NCI-H2196 (cell line): Measurements from ENCODE around the gene NUP42.
A peak's percentile ranks its signal among the peaks of the same experiment; 100 is the strongest.
"Not testable (repeated sequence)": the region's sequence is repeated elsewhere in the genome, so short reads cannot be mapped to it uniquely, and the experiment has no call there.

Experiments
- DNase-seq: peaks from one replicate; lab custom pipeline; 2025; ENCODE audit not compliant: unreplicated experiment; lab: John Stamatoyannopoulos, UW

NUP42 gene

GRCh38 chr7:23181684-23182553, at the start of gene NUP42:
NUP42 (plus strand) TSS chr7:23182048; CDS start chr7:23182086, 38 bp downstream.
- DNase-seq, result peak; percentile 99

DNA sequence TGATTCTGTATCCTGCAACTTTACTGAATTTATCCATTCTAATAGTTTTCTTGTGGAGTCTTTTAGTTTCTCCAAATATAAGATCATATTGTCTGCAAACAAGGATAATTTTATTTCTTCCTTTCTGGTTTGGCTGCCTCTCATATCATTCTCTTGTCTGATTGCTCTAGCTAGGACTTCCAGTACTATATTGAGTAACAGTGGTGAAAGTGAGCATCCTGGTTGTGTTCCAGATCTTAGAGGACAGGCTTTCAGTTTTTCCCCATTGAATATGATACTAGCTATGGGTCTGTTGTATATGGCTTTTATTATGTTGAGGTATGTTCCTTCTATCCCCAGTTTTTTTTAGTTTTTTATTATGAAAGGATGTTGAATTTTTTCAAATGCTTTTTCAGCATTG, 48.1 kb upstream of the NUP42 start:
- DNase-seq, result no peak

GRCh38 chr7:23135755-23136154, 46.1 kb upstream of the NUP42 start:
- no peak for DNase-seq

GRCh38 chr7:23136216-23136615, 45.6 kb upstream of the NUP42 start:
- DNase-seq, result no peak

DNA sequence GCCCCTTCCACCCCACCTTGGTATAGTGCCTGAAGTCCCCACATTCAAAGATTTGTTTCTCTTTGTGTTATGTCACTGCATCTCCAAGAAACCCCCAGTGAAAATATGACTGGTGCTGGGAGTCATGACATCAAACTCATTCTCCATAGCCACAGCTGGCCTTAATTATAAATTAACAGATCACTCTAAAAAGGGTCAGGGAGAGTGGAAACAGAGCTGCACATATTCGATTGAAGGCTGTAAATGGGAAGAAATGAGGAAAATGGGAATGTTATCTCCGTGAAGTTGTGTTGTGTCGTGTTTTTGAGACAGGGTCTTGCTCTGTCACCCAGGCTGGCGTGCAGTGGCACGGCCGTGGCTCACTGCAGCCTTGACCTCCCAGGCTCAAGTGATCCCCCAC, 24.2 kb upstream of the NUP42 start:
- no peak for DNase-seq

- no peak for DNase-seq
Measured at GRCh38 chr7:23158546-23158945, 23.3 kb upstream of the NUP42 start.

- DNase-seq, result no peak
Measured at GRCh38 chr7:23161482-23161881, 20.4 kb upstream of the NUP42 start.

DNA sequence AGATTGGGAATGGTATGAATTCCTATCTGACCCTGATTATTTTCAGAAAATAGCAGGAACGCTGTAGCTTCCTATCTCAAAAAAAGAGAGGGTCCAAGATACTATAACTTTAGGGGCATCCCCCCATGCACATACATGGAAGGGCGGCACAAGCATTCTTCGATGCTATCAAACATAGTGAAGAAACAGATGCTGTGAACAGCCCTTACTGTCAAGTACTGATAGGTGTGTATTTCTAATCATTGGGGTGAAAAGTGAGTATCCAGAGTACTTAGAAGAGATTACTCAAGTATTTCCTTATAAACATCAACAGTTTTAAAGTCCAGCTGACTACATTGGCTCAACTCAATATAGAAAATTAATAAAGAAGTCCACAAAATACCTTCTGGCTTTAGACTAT, 17.0 kb upstream of the NUP42 start:
- DNase-seq, result no peak

- no peak for DNase-seq
Measured at GRCh38 chr7:23165316-23165715, 16.5 kb upstream of the NUP42 start.

- DNase-seq, result no peak
Measured at GRCh38 chr7:23167691-23168090, 14.2 kb upstream of the NUP42 start.

DNA sequence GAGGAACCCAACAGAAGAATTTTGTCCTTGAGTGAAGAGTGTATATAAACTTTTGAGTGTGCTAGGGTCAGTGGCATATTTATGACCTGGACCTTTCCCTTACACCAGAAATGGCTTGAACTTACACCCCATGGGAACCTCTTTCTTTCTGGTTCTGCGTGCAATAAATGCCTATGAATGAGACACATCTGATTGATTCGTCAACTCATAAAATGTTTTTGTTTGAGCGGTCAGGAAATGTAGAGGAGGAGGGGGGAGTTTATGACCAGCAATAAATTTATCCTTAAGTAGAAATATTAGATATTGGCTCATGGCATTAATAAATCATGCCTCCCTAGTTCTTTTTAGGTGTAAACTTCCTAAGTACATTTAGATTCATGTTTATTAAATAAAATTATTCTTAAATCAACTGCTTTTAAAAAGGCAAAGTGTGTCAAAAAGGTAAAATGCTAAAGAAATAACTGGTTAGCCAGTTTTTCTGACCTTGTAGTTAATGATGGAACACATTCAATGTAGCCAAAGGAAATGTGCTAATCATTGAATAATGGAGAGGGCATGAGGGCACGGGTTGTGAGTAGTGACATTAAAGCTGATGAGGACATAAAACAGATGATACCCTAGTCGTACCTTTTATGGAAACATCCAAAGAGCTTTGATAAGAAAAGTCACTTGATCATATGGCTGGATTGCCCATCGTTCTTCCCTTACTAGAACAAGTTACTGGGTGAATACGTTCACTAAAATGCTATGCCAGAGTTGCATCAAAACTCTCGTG, 13.6 kb upstream of the NUP42 start:
- no peak for DNase-seq

DNA sequence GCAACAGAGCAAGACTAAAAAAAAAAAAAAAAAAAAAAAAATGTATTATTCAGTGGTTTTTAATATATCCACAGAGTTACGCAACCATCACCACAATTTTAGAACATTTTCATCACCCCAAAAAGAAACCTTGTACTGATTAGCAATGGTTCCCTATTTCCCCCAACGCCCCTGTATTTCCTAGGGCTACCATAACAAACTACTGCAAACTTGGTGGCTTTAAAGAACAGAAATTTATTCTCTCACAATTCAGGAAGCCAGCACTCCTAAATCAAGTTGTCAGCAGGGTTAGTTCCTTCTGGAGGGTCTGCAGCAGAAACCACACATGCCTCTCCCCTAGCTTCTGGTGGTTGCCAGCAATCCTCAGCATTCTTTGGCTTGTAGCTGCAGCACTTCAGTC, 5.9 kb upstream of the NUP42 start:
- no peak for DNase-seq

DNA sequence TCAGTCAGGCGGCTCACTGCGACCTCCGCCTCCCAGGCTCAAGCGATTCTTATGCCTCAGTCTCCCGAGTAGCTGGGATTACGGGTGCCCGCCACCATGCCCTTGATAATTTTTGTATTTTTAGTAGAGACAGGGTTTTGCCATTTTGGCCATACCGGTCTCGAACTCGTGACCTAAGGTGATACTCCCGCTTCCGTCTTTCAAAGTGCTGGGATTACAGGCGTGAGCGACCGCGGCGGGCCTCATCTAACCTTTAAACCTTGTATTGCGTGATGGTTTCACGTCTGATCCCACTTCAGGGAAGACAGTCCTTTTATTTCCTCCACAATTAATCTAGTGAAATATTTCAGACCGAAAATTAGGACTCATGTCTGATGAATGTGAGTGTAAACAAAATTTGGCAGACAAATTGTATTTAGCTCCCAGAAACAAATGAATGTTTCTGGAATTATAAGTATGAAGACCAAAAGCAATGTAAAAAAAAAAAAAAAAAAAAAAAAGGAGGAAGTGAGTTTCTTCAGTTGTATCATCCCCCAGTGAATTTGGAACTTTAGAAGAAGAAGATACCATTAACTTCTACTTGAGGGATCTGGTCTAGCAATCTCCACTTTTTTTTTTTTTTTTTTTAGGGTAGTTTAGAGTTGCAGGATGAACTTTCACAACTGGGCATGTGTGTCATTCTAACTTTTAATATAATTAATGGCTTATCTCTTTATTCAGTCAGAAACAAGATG, 1.6 kb downstream of the NUP42 start:
- no peak for DNase-seq

DNA sequence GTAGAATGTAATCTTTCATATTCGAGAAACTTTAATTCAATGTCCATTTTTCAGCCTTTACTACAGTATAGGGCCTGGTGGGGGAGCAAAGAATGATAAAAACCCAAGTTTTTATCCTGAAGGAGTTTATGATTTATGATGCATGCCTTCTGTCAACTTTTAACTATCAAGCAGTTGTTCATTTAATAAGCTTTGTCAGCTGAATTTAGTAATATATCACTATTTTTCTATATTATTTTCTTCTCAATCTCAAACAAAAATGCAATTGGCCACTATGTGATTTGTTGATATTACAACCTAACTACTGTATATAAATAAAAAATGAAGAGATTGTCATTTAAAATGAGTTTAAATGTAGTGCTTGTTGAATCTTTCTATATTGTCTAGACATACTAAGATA, 2.4 kb downstream of the NUP42 start:
- DNase-seq, result no peak

- peak; percentile 11 for DNase-seq
Measured at GRCh38 chr7:23184709-23185359, 3.0 kb downstream of the NUP42 start.

DNA sequence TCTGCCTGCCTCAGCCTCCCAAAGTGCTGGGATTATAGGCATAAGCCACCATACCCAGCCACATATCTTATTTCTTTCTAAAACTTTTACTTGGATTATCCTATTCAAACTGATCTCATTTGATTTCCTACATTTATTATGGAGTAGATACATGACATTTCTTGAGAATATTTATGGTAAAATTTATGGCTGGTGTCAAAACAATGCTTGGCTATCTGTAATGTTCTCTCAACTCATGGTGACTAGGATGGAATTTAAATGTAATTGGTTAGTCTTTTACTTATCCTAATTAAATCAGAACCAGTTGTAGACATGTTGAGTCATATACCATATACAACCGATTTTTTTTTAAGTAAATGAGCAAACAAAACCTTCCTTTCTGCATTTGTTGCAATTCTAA, 4.1 kb downstream of the NUP42 start:
- no peak for DNase-seq

DNA sequence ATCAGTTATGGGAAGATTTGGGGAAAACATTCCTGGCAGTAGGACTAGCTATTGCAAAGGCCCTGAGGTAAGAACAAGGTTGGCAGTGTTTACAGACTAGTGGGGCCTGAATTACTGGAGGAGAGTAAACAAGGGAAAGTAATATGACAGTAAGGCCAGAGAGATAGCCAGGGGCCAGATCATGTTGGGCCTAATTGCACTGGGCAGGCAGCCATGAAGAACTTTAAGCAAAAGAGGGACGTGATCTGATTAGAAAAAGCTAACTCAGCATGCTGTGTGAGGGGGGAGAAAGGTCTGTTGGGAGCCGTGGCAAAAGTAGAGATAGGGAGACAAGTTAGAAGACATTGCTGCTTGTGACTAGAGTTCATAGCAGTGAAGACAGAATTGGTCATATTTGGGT, 9.2 kb downstream of the NUP42 start:
- peak; percentile 42 for DNase-seq

- not testable (repeated sequence) for DNase-seq
Measured at GRCh38 chr7:23193650-23194227, 11.9 kb downstream of the NUP42 start.

GRCh38 chr7:23196306-23196705, 14.5 kb downstream of the NUP42 start:
- DNase-seq, result no peak

DNA sequence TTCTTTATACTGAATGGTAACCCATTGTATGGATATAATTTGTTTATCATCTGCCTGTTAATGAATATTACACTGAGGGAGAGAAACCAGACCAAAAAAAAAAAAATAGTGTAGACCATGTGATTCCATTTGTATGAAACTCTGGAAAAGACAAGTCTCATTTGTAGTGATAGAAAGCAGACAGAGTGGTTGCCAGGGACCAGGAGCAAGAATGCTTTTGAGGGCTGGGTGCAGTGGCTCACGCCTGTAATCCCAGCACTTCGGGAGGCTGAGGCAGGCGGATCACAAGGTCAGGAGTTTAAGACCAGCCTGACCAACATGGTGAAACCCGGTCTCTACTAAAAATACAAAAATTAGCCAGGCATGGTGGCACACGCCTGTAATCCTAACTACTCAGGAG, 15.9 kb downstream of the NUP42 start:
- DNase-seq, result not testable (repeated sequence)

DNA sequence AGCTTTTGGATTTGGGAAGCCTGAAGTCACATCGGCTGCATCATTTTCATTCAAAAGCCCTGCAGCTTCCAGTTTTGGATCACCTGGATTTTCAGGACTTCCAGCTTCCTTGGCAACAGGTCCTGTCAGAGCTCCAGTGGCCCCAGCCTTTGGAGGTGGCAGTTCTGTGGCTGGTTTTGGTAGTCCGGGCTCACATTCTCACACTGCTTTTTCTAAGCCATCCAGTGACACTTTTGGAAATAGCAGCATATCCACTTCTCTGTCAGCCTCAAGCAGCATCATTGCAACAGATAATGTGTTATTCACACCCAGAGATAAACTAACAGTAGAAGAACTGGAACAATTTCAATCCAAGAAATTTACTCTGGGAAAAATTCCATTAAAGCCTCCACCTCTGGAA, 18.5 kb downstream of the NUP42 start:
- DNase-seq, result no peak
